Inferior parietal cortex (tissue), 1 donor: ENCODE measurements around the gene AMZ1.

Source experiments
- DNase-seq: peaks from one replicate; pipeline ENCODE4 v3.0.0-alpha.2; 2016; ENCODE audit errors: extremely low spot score

AMZ1 gene

GRCh38 chr7:2687881-2688318, at the start of gene AMZ1:
AMZ1 (plus strand) TSS chr7:2688202; CDS start chr7:2700452, 12,250 bp downstream.
- no peak for DNase-seq

GRCh38 chr7:2638224-2638991, 49.6 kb upstream of the AMZ1 start:
- DNase-seq, result no peak

- no peak for DNase-seq
Measured at GRCh38 chr7:2639181-2639681, 48.8 kb upstream of the AMZ1 start.

GRCh38 chr7:2639695-2640481, 48.1 kb upstream of the AMZ1 start:
- no peak for DNase-seq

GRCh38 chr7:2640482-2640830, 47.5 kb upstream of the AMZ1 start:
- no peak for DNase-seq

GRCh38 chr7:2640846-2641316, 47.1 kb upstream of the AMZ1 start:
- no peak for DNase-seq

- DNase-seq, result peak; percentile 79
Measured at GRCh38 chr7:2641406-2642393, 46.3 kb upstream of the AMZ1 start.

- DNase-seq, result no peak
Measured at GRCh38 chr7:2643386-2644219, 44.4 kb upstream of the AMZ1 start.

- no peak for DNase-seq
Measured at GRCh38 chr7:2644220-2644561, 43.8 kb upstream of the AMZ1 start.

GRCh38 chr7:2644562-2645273, 43.3 kb upstream of the AMZ1 start:
- DNase-seq, result no peak

GRCh38 chr7:2645274-2645868, 42.6 kb upstream of the AMZ1 start:
- no peak for DNase-seq

- DNase-seq, result no peak
Measured at GRCh38 chr7:2646336-2646679, 41.7 kb upstream of the AMZ1 start.

GRCh38 chr7:2646680-2647571, 41.1 kb upstream of the AMZ1 start:
- no peak for DNase-seq

- no peak for DNase-seq
Measured at GRCh38 chr7:2647594-2648172, 40.3 kb upstream of the AMZ1 start.

GRCh38 chr7:2649139-2649838, 38.7 kb upstream of the AMZ1 start:
- DNase-seq, result no peak

GRCh38 chr7:2649991-2650390, 38.0 kb upstream of the AMZ1 start:
- DNase-seq, result no peak

GRCh38 chr7:2650451-2650850, 37.6 kb upstream of the AMZ1 start:
- DNase-seq, result no peak

GRCh38 chr7:2651336-2651735, 36.7 kb upstream of the AMZ1 start:
- DNase-seq, result no peak
